ENCODE measurements around the gene POC5. TPM values are rescaled to one million over a fixed set of nuclear protein-coding genes. Genes with fewer than 3 reads are reported as not detected.
"Not testable (repeated sequence)": the region's sequence is repeated elsewhere in the genome, so short reads cannot be mapped to it uniquely, and the experiment has no call there.

The POC5 gene
- total RNA-seq, 1 donor from 2014 or later, result 16.0 TPM

- peaks cover 14% of the 10 kb centered on the region for H3K27me3 Mint-ChIP-seq
- peaks cover 6% of the 10 kb centered on the region for H3K9me3 Mint-ChIP-seq
- H3K27ac Mint-ChIP-seq, result no peak overlapping the region
- no peak overlapping the region for H3K4me3 Mint-ChIP-seq
- no peaks in the 10 kb centered on the region for H3K36me3 Mint-ChIP-seq
- no peaks in the 10 kb centered on the region for H3K4me1 Mint-ChIP-seq (ENCODE audit: unreplicated experiment)
- no peak for DNase-seq (ENCODE audit: extremely low spot score, unreplicated experiment)
- no peak for TF ChIP-seq CTCF (conservative IDR thresholded peaks at IDR 0.05)
Observed at GRCh38 chr5:75744355-75744754, 27.1 kb upstream of the POC5 start.

GRCh38 chr5:75736273-75736672 lies 19.0 kb upstream of the POC5 start:
- Mint-ChIP-seq H3K27ac (no peak overlapping the region), H3K4me3 (no peak overlapping the region), H3K9me3 (peaks cover 5% of the 10 kb centered on the region), H3K4me1 (ENCODE audit: unreplicated experiment) (no peaks in the 10 kb centered on the region), H3K27me3 (peaks cover 6% of the 10 kb centered on the region), H3K36me3 (no peaks in the 10 kb centered on the region)
- TF ChIP-seq CTCF (conservative IDR thresholded peaks at IDR 0.05), result no peak
- no peak for DNase-seq (ENCODE audit: extremely low spot score, unreplicated experiment)

- TF ChIP-seq CTCF (conservative IDR thresholded peaks at IDR 0.05), result peak; percentile 73
- Mint-ChIP-seq H3K4me1 (ENCODE audit: unreplicated experiment) (no peaks in the 10 kb centered on the region), H3K36me3 (no peaks in the 10 kb centered on the region), H3K9me3 (no peaks in the 10 kb centered on the region), H3K27me3 (peaks cover 4% of the 10 kb centered on the region), H3K27ac (no peak overlapping the region), H3K4me3 (no peak overlapping the region)
- no peak for DNase-seq (ENCODE audit: extremely low spot score, unreplicated experiment)
Observed at GRCh38 chr5:75734913-75735789, 17.9 kb upstream of the POC5 start.

GRCh38 chr5:75733767-75734166 lies 16.5 kb upstream of the POC5 start:
- no peak for TF ChIP-seq CTCF (conservative IDR thresholded peaks at IDR 0.05)

GRCh38 chr5:75731515-75731914 lies 14.3 kb upstream of the POC5 start:
- not testable (repeated sequence) for H3K36me3 Mint-ChIP-seq; H3K4me3 Mint-ChIP-seq; H3K9me3 Mint-ChIP-seq; H3K4me1 Mint-ChIP-seq (ENCODE audit: unreplicated experiment); H3K27ac Mint-ChIP-seq; DNase-seq (ENCODE audit: extremely low spot score, unreplicated experiment); H3K27me3 Mint-ChIP-seq

More at GRCh38 chr5:75733767-75734166, 16.5 kb upstream of the POC5 start:
- no peak for DNase-seq (ENCODE audit: extremely low spot score, unreplicated experiment)
- Mint-ChIP-seq H3K27ac (no peak overlapping the region), H3K36me3 (no peaks in the 10 kb centered on the region), H3K27me3 (peaks cover 4% of the 10 kb centered on the region), H3K4me3 (no peak overlapping the region), H3K9me3 (no peaks in the 10 kb centered on the region), H3K4me1 (ENCODE audit: unreplicated experiment) (no peaks in the 10 kb centered on the region)

- no peak for DNase-seq (ENCODE audit: extremely low spot score, unreplicated experiment)
- TF ChIP-seq CTCF (conservative IDR thresholded peaks at IDR 0.05), result no peak
- H3K36me3 Mint-ChIP-seq, result no peaks in the 10 kb centered on the region
- peaks cover 4% of the 10 kb centered on the region for H3K27me3 Mint-ChIP-seq
- no peak overlapping the region for H3K27ac Mint-ChIP-seq
- H3K4me3 Mint-ChIP-seq, result no peak overlapping the region
- no peaks in the 10 kb centered on the region for H3K9me3 Mint-ChIP-seq
- H3K4me1 Mint-ChIP-seq (ENCODE audit: unreplicated experiment), result no peaks in the 10 kb centered on the region
Observed at GRCh38 chr5:75729321-75729720, 12.1 kb upstream of the POC5 start.
